Central memory CD8-positive, alpha-beta T cell (primary cell): Measurements from ENCODE around the gene FANCC.
"Not testable (repeated sequence)": the region's sequence is repeated elsewhere in the genome, so short reads cannot be mapped to it uniquely, and the experiment has no call there.

Experiments used
- ATAC-seq: fragments of 150-1000 bp; cut with Tn5 transposase; replicated peaks from 2 replicates; pipeline ENCODE4 v1.10.0; 2022; ENCODE audit warnings: mild to moderate bottlenecking, moderate FRiP score, moderate number of reproducible peaks; ENCODE audit not compliant: poor library complexity, severe bottlenecking; ENCODE audit errors: extremely low read depth
- DNase-seq, 2 donors: peaks; one replicate each; pipeline ENCODE4 v3.0.0; 2021; ENCODE audit warnings: low spot score in 2 of 2
- H3K27ac Mint-ChIP-seq: one replicate; pipeline ENCODE4 v1.8.0; 2022; ENCODE audit warnings: low read depth, mild to moderate bottlenecking, moderate library complexity, mixed read lengths
- H3K27me3 Mint-ChIP-seq: one replicate; pipeline ENCODE4 v1.8.0; 2022; ENCODE audit warnings: mixed read lengths
- H3K36me3 Mint-ChIP-seq: one replicate; pipeline ENCODE4 v1.8.0; 2022; ENCODE audit warnings: mild to moderate bottlenecking, moderate library complexity, mixed read lengths; ENCODE audit not compliant: insufficient read depth
- H3K4me1 Mint-ChIP-seq: one replicate; pipeline ENCODE4 v1.8.0; 2022; ENCODE audit warnings: mixed read lengths
- H3K4me3 Mint-ChIP-seq: one replicate; pipeline ENCODE4 v1.8.0; 2022; ENCODE audit warnings: mild to moderate bottlenecking, moderate library complexity, mixed read lengths
- H3K9me3 Mint-ChIP-seq: one replicate; pipeline ENCODE4 v1.8.0; 2022; ENCODE audit warnings: mixed read lengths

Gene FANCC

DNA sequence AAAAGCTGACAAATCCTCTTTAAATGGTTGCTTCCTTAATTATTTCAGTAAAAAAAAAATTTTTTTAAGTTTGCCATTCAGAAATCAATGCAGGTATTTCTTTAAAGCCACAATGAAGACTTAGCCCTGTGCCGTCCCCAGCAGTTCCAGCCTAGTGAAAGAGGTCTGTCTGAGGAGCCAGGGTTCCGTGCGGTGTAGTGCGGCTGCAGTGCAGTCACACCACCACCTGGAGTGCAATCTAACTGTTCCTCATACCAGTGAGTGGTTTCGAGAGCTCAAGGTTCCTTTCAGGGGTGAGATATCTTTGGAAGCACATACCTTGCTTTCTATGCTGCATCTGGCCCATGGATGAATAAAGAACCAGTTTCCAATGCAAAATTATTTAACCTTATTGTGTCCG, 87.5 kb downstream of the FANCC start:
- DNase-seq (no peak), ATAC-seq (no peak)
- H3K9me3 Mint-ChIP-seq: no peaks in the 10 kb centered on the region
- no peak overlapping the region for H3K27ac Mint-ChIP-seq
- no peaks in the 10 kb centered on the region for H3K4me1 Mint-ChIP-seq
- H3K36me3 Mint-ChIP-seq: no peaks in the 10 kb centered on the region
- H3K4me3 Mint-ChIP-seq: no peak overlapping the region
- no peaks in the 10 kb centered on the region for H3K27me3 Mint-ChIP-seq

DNA sequence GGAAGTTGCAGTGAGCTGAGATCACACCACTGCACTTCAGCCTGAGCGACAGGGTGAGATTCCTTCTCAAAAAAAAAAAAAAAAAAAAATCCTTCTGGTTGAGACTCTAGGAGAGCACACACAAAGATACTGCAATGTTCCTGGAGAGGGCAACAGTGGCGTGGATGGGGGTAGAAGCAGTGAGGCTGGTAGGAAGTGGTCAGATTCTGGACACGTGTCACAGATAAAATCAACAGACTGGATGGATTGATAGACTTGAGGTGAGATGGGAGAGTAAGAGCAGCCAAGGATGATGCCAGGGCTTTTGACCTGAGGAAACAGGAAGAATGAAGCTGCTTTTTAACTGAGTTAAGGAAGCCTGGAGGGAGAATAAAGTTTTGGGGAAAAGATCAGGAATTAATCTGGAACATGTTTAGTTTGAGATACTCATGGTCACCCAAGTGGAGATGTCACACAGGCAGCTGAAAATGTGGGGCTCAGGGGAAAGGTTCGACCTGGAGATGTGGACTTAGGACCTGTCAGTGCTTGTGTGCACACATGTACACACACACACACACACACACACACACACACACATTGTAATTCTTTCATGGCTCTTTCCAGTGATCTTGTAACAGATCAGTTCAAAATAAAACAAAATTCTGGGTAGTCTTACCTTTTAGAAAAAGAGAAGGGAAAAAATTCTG, 88.1 kb downstream of the FANCC start:
- Mint-ChIP-seq H3K4me1 (no peaks in the 10 kb centered on the region), H3K36me3 (no peaks in the 10 kb centered on the region), H3K27ac (no peak overlapping the region), H3K27me3 (no peaks in the 10 kb centered on the region), H3K9me3 (no peaks in the 10 kb centered on the region), H3K4me3 (no peak overlapping the region)
- ATAC-seq: no peak
- no peak for DNase-seq

DNA sequence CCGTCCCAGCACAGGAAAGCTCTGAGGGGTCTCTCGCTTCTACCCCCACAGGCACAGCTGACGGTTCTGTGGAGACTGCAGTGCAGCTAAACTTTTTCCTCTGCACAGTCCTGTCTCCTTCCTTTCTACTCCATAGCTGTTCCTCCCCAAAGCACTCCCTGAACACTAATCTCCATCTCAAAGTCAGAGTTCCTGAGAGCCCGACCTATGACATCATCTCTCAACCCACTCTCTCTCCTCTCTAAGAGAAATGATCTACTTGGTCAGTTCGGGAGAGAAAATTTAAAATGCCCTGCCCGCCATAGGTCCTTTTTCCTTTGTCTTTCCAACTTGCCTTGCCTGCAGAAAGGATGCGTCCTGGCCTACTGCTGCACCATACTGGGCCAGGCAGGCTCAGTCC, 90.6 kb downstream of the FANCC start:
- Mint-ChIP-seq H3K4me3 (no peak overlapping the region), H3K4me1 (no peaks in the 10 kb centered on the region), H3K27me3 (no peaks in the 10 kb centered on the region), H3K27ac (no peak overlapping the region), H3K36me3 (no peaks in the 10 kb centered on the region), H3K9me3 (no peaks in the 10 kb centered on the region)
- ATAC-seq (no peak), DNase-seq (no peak)

DNA sequence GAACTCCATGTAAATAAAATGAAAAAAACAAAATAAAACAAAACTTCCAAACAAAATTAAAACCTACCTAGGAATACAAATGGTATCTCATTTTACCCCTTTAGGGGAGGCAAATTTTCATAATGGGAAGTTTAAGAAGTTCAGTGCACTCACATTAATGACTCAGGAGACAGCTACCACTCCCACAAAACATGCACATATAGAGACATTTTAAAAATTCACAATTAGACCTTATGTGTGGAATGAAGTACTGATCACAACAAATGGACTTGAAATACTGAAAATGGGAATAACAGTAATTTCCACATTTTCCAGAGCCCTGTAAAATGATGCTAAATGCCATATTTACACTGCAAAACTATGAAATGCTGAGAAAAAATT, 91.8 kb downstream of the FANCC start:
- no peaks in the 10 kb centered on the region for H3K9me3 Mint-ChIP-seq
- H3K27ac Mint-ChIP-seq: no peak overlapping the region
- no peaks in the 10 kb centered on the region for H3K27me3 Mint-ChIP-seq
- no peak for DNase-seq
- no peaks in the 10 kb centered on the region for H3K4me1 Mint-ChIP-seq
- ATAC-seq: no peak
- no peak overlapping the region for H3K4me3 Mint-ChIP-seq
- H3K36me3 Mint-ChIP-seq: no peaks in the 10 kb centered on the region

DNA sequence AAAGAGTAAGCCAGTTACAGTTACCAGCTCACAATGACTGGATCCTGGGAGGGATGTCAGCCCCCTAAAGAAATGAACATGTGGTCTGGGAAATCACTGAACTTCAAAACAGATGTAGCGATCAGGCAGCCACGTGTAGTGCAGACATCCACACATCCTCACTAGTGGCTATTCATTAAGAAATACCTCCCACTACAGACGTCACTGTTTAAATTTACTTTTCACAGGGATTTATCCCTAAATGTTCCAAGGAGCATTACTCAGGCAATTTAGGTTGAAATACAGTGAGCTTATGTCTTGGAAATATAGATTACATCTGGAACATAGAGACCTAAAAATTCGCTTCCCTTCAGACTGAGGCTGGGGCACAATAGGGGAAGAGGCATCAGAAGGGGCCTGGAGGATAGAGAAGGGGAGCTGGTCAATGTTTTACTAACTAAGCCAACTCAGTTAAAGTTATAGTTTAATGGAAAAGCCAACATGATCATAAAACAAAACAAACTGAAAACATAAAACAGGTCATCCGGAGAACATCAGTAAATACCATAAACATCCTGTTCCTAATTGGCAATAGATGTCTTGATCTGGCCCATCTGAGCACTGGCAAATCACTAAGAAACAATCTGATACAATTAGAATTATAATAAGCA, 92.3 kb downstream of the FANCC start:
- Mint-ChIP-seq H3K27me3 (no peaks in the 10 kb centered on the region), H3K27ac (peak overlapping the region; percentile 44), H3K9me3 (no peaks in the 10 kb centered on the region), H3K36me3 (no peaks in the 10 kb centered on the region), H3K4me1 (no peaks in the 10 kb centered on the region), H3K4me3 (no peak overlapping the region)
- DNase-seq: no peak
- ATAC-seq: no peak

DNA sequence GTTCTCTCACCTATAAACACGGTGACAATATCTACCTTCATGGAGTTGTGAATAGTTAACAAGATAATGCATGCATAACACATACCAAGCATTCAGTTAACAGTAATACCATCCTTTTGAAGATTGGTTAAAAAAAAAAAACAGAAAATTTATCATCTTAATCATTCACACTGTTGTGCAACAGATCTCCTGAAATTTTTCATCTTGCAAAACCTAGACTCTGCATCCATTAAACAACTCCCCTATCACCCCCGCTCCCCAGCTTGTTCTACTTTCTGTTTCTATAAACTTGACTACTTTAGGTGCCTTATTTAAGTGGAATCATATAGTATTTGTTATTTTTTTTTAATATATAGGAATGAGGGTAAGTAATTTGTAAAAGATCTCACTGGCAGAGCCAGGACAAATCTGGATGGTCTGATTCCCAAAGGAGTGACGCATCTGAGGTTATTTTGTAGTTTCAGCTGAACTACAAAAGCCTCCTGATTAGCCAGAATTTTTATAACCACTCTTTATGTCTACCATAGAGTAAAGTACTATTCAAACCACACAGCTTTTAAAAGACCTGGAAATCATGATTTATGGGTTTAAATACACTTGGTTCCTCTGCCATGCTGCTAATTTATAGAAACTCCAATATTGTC, 93.0 kb downstream of the FANCC start:
- Mint-ChIP-seq H3K27ac (no peak overlapping the region), H3K36me3 (no peaks in the 10 kb centered on the region), H3K27me3 (no peaks in the 10 kb centered on the region), H3K9me3 (no peaks in the 10 kb centered on the region), H3K4me1 (no peaks in the 10 kb centered on the region), H3K4me3 (no peak overlapping the region)
- ATAC-seq: no peak
- no peak for DNase-seq

DNA sequence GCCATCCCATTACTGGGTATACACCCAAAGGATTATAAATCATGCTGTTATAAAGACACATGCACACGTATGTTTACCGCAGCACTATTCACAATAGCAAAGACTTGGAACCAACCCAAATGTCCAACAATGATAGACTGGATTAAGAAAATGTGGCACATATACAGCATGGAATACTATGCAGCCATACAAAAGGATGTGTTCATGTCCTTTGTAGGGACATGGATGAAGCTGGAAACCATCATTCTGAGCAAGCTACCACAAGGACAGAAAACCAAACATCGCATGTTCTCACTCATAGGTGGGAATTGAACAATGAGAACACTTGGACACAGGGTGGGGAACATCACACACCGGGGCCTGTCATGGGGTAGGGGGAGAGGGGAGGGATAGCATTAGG, 97.2 kb downstream of the FANCC start:
- ATAC-seq, H3K36me3 Mint-ChIP-seq, H3K27ac Mint-ChIP-seq, DNase-seq, H3K9me3 Mint-ChIP-seq, H3K4me3 Mint-ChIP-seq, H3K4me1 Mint-ChIP-seq, H3K27me3 Mint-ChIP-seq: not testable (repeated sequence)

DNA sequence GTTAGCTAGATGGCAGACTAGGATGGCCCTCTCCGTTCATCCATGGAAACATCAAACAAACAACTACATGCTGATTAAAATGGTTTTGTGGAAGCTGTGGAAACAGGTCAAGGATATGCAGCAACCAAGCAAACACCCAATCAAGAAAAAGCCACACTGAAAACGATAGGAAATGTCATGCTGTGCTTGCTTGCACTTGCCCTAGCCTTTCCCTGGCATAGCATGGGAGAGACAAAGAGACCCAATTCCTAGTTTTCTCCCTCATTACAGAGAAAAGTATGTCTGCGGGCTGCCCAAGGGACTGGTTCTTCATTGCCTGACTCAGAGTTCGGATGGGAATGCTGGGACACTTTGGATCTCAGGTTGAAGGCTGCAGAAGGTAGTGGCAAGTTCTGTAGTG, 98.7 kb downstream of the FANCC start:
- Mint-ChIP-seq H3K27me3 (no peaks in the 10 kb centered on the region), H3K4me1 (no peaks in the 10 kb centered on the region), H3K36me3 (no peaks in the 10 kb centered on the region), H3K27ac (no peak overlapping the region), H3K4me3 (no peak overlapping the region), H3K9me3 (no peaks in the 10 kb centered on the region)
- DNase-seq: no peak
- no peak for ATAC-seq

DNA sequence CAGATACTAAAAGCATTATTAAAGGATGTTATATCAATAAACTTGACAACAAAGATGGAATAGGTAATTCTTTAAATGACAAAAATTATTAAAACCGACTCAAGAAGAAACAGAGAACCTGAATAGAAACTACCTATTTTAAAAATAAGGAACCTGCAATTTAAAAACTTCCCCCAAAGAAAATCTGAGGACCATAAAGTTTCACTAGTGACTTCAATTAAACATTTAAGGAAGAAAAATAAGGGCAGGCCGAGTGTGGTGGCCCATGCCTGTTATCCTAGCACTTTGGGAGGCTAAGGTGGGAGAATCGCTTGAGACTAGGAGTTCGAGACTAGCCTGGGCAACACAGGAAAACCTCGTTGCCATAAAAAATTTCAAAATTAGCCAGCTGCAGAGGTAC, 99.6 kb downstream of the FANCC start:
- Mint-ChIP-seq H3K27me3 (no peaks in the 10 kb centered on the region), H3K27ac (no peak overlapping the region)

DNA sequence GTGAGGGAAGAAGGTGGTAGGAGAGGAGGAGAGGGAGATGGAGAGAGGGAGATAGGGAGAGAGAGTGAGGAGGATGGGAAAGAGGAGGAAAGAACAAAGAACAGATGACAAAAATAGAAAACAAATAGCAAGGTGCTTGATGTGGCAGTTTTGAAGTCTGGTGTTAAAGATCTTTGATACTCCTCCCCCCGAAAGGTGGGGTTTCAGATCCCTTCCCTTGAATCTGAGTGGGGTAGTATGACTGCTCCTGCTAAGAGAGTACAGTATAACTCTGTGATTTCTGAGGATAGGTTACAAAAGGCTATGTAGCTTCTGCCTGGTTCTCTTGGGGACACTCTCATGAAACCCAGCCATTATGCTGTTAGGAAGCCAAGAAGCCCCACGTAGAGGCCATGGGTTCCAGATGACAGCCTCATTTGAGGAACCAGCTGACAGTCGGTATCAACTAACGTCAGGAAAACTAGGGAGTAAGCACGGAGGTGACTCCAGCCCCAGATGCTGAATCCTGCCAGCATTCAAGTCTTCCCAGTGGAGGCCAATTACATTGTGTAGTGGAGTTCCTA, 102.1 kb downstream of the FANCC start:
- no peak overlapping the region for H3K4me3 Mint-ChIP-seq
- H3K36me3 Mint-ChIP-seq: no peaks in the 10 kb centered on the region
- H3K27ac Mint-ChIP-seq: no peak overlapping the region
- no peaks in the 10 kb centered on the region for H3K9me3 Mint-ChIP-seq
- no peaks in the 10 kb centered on the region for H3K4me1 Mint-ChIP-seq
- ATAC-seq (no peak), DNase-seq (no peak)
- H3K27me3 Mint-ChIP-seq: no peaks in the 10 kb centered on the region

More for the DNA sequence above, 99.6 kb downstream of the FANCC start:
- H3K36me3 Mint-ChIP-seq: no peaks in the 10 kb centered on the region
- H3K4me1 Mint-ChIP-seq: no peaks in the 10 kb centered on the region
- no peak overlapping the region for H3K4me3 Mint-ChIP-seq
- ATAC-seq: no peak
- H3K9me3 Mint-ChIP-seq: no peaks in the 10 kb centered on the region
- no peak for DNase-seq

DNA sequence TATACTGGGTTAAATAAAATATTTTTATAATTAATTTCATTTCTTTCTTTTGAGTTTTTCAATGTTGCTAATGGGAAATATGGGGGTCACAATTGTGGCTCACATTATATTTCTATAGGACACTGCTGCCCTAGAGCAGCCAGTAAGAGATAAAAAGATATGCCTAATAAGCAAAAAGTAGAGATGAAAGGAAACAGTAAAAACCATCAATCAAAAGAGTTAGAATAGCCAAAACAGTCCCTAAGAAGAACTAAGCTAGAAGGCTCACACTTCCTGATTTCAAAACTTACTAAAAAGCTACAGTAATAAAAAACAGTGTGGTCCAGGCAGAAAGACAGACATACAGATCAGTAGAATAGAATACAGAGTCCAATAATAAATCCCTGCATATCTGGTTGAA, 104.4 kb downstream of the FANCC start:
- Mint-ChIP-seq H3K4me3 (no peak overlapping the region), H3K27ac (no peak overlapping the region), H3K36me3 (no peaks in the 10 kb centered on the region), H3K4me1 (no peaks in the 10 kb centered on the region), H3K9me3 (no peaks in the 10 kb centered on the region), H3K27me3 (no peaks in the 10 kb centered on the region)
- DNase-seq: no peak
- no peak for ATAC-seq

DNA sequence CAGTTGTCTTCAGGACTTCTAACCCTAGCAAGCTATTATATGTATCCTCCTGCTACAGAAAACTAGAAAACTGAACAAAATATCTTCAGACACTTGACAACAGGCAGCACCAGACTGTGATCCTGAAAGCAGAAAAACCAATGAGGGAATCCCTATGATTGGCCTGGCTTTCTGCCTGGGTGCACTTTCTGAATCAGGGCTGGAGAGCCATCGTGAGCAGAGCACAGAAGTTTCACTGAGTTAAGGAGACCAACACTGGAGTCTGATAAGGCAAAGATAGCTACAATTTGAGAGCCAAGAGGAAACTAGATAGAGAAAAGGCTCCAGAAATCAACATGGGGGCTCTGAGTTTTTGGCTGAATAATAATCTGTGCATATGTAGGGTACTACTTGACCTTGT, 106.5 kb downstream of the FANCC start:
- Mint-ChIP-seq H3K4me3 (no peak overlapping the region), H3K4me1 (no peaks in the 10 kb centered on the region), H3K9me3 (no peaks in the 10 kb centered on the region), H3K27me3 (no peaks in the 10 kb centered on the region), H3K36me3 (no peaks in the 10 kb centered on the region), H3K27ac (no peak overlapping the region)
- DNase-seq (no peak), ATAC-seq (no peak)

DNA sequence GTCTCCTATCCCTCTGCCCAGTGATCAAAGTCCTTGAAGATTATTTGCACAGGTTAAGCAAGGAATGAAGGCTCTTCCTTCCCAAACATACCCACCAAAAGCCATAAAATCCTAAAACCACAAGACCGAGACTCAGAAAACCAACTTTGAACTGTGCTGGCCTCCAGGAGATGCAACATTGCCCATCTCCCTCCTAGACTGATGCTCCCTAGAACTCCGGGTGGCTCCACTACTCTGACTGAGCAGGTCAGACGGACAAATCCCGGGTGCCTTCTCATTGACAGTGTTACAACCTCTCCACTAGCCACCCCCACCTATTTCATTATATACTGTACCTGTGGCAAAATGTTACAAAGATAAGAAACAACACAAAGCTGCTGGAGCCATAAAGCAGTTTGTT, 110.1 kb downstream of the FANCC start:
- no peaks in the 10 kb centered on the region for H3K27me3 Mint-ChIP-seq
- no peaks in the 10 kb centered on the region for H3K9me3 Mint-ChIP-seq
- no peaks in the 10 kb centered on the region for H3K4me1 Mint-ChIP-seq
- ATAC-seq (no peak), DNase-seq (no peak)
- no peaks in the 10 kb centered on the region for H3K36me3 Mint-ChIP-seq
- H3K27ac Mint-ChIP-seq: no peak overlapping the region
- H3K4me3 Mint-ChIP-seq: no peak overlapping the region
